HepG2 (cell line): ENCODE results near the gene TOP2B. TPM values are rescaled to one million over a fixed set of nuclear protein-coding genes. Genes with fewer than 3 reads are reported as not detected.

Experiments used
- ZNF672 ChIP-seq: sonication (generic); formaldehyde crosslinking; IDR thresholded peaks from 2 replicates; pipeline ENCODE4 v1.8.1; 2022; ENCODE audit warnings: missing genetic modification reagents
- microRNA-seq: library from miRNA; unstranded; fragments of <30 nt; microRNA quantifications from one replicate; pipeline ENCODE4, GENCODE V29; 2020
- polyA plus RNA-seq, 8 experiments: library from polyadenylated mRNA; depleted of rRNA in 3 of 8; stranded (reverse) in 7 of 8; unstranded in 1 of 8; fragments of >200 nt; fragmentation: Illumina TruSeq in 4 of 8; extraction: Trizol in 4 of 8; gene quantifications; 2 replicates each; pipeline versions ENCODE4 v1.2.1 to v1.2.3, GENCODE V29; 2011 to 2016; ENCODE audit warnings: low read depth in 4 of 8, missing spikeins in 1 of 8, mixed read lengths in 1 of 8; ENCODE audit not compliant: insufficient read depth in 1 of 8
- small RNA-seq, 3 experiments: library from RNA; depleted of rRNA; stranded (forward); fragments of <200 nt; gene quantifications; one replicate each; pipeline ENCODE3, GENCODE V24; 2012; ENCODE audit warnings: low read depth in 2 of 3, low replicate concordance in 1 of 3; ENCODE audit not compliant: insufficient read length in 3 of 3, insufficient read depth in 2 of 3
- total RNA-seq, 5 experiments: library from RNA; depleted of rRNA; stranded (reverse); fragments of >200 nt; fragmentation: Illumina TruSeq; extraction: Trizol; gene quantifications; 2 replicates each; pipeline ENCODE4 v1.2.3, GENCODE V29; 2016; ENCODE audit warnings: low read depth in 1 of 5

Gene TOP2B
- total and polyA plus RNA-seq, 2 of the 13 experiments (the other 11 are each of a cell fraction or from before 2014, with no cell fraction given): 27.6 to 88.1 TPM

DNA sequence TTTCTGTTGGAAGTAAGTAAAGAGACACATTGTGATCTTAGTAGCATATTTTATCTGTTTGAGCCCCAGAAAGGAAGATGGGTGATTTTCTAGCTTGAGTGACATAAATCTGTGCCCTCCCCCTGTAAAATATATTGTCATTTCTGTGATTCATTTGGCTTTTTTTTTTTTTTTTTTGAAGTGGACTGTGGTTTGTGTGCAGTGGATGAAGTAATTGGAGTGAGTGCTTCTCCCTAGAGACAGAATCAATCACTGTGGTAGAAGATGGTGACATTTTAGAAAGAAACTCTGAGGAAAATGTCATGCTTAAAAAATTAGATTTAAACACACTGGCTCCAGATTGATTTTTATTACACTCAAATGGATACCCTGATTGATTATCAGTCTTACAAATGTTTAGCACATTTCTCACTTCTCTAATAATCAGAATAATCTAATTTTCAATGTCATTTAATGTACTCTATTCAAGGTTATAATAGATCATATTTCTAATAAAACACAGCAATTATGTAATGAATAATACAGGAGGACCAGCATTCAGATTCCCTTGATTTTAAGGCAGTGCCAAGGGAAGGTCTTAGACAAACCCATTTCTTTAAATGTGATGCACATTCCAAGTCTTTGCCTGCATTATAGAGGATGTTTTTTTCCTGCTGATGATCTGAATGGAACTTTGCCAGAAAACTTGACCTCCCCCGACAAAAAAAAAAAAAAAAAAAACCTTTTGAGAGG lies 116.6 kb downstream of the TOP2B start (continued):
- TF ChIP-seq ZNF672 (CRISPR knock-in tag): no peak

Small RNA genes lying within 50 kb of the gene (microRNA-seq; reads per million reads assigned to microRNA genes)
- gene MIR4442: not detected

Small RNA genes lying within 50 kb of the gene (small RNA-seq; reads per million reads assigned to genes)
- gene CRIP1P2: 0 reads per million in 3 experiments
- gene RF01161: 0 reads per million in 3 experiments
- 0 reads per million in 3 experiments for gene RF02271

Other genes with a start within 250 kb of the TOP2B start
- not detected in 2 replicates for gene RARB, start 236.6 kb downstream of the TOP2B start, total RNA-seq (2016; rRNA removed; fragmentation: Illumina TruSeq; extraction: Trizol)
- gene RARB, start 236.6 kb downstream of the TOP2B start, polyA plus RNA-seq (2011; rRNA removed): 0.16 TPM in 1 of 2 replicates, not detected in the other
- 44.5 and 53.6 TPM in 2 replicates for gene NGLY1, start 118.5 kb upstream of the TOP2B start, total RNA-seq (2016; rRNA removed; fragmentation: Illumina TruSeq; extraction: Trizol)
- gene NGLY1, start 118.5 kb upstream of the TOP2B start, polyA plus RNA-seq (2011; rRNA removed): 26.7 and 28.2 TPM in 2 replicates
- 14.1 and 18.2 TPM in 2 replicates for gene OXSM, start 125.2 kb upstream of the TOP2B start, total RNA-seq (2016; rRNA removed; fragmentation: Illumina TruSeq; extraction: Trizol)
- 28.8 and 34.4 TPM in 2 replicates for gene OXSM, start 125.2 kb upstream of the TOP2B start, polyA plus RNA-seq (2011; rRNA removed)